Adrenal gland (tissue), 12 donors: Measurements from ENCODE around the gene ARHGEF40. TPM values are rescaled to one million over a fixed set of nuclear protein-coding genes. Genes with fewer than 3 reads are reported as not detected.

Source experiments
- DNase-seq, 7 donors: peaks; one replicate each; pipeline ENCODE4 v3.0.0-alpha.2; 2019 to 2020
- H3K27ac ChIP-seq, 5 donors: fragments of 200-600 bp; sonication (generic) in 4 of 5; 1 replicate in 3 of 5; 2 replicates in 2 of 5; pipeline versions ENCODE4 v1.5.1 to v1.8.0; 2016 to 2020; ENCODE audit warnings: mild to moderate bottlenecking in 1 of 5
- H3K27me3 ChIP-seq: fragments of 200-600 bp; 2 replicates; pipeline ENCODE4 v1.8.0; 2021
- H3K36me3 ChIP-seq, 2 donors: fragments of 200-600 bp; replicated peaks in 1 of 2; 1 replicate in 1 of 2; 2 replicates in 1 of 2; pipeline versions ENCODE4 v1.5.1 to v1.8.0; 2018 to 2022
- H3K4me1 ChIP-seq, 2 donors: fragments of 200-600 bp; replicated peaks in 1 of 2; 1 replicate in 1 of 2; 2 replicates in 1 of 2; pipeline versions ENCODE4 v1.5.1 to v1.8.0; 2018 to 2021
- H3K4me3 ChIP-seq, 4 donors: fragments of 200-600 bp; sonication (generic) in 3 of 4; one replicate each; pipeline ENCODE4 v1.5.1; 2016 to 2018
- H3K9me3 ChIP-seq, 3 donors: fragments of 200-600 bp; sonication (generic) in 1 of 3; replicated peaks in 1 of 3; 1 replicate in 2 of 3; 2 replicates in 1 of 3; pipeline versions ENCODE4 v1.5.1 to v1.8.0; 2016 to 2021
- POLR2A ChIP-seq, 2 donors: fragments of 450-650 bp; IDR thresholded peaks; one replicate each; pipeline ENCODE4 v1.6.1; 2017; ENCODE audit warnings: antibody characterized with exemption in 2 of 2, mild to moderate bottlenecking in 2 of 2, moderate library complexity in 1 of 2
- WGBS, 4 donors: extraction: QIAGEN DNeasy Blood & Tissue Kit in 2 of 4; methylation state at CpG; one replicate each; pipeline versions ENCODE4 v1.1.5 to v1.1.7; 2013 to 2017; 5-methylcytosine and 5-hydroxymethylcytosine counted together
- intact Hi-C, 2 donors: fragments of 100-400 bp; cut with DNase I; formaldehyde crosslinking; loops; one replicate each; pipeline versions ENCODE4 v1.14.1 to v1.15.0; 2022 to 2023
- polyA plus RNA-seq, 3 donors: library from polyadenylated mRNA; stranded (reverse); fragments of 200-250 nt in 2 of 3; fragments of 350-450 nt in 1 of 3; fragmentation: Illumina TruSeq in 1 of 3; extraction: RNeasy Lipid Tissue Mini Kit (QIAGEN cat#74804) in 1 of 3; gene quantifications; one replicate each; pipeline ENCODE4 v1.2.3, GENCODE V29; 2013 to 2014
- total RNA-seq, 9 donors: library from RNA; depleted of rRNA in 4 of 9; stranded (reverse); fragments of >200 nt in 4 of 9; fragments of 120-200 nt in 1 of 9; fragmentation: NEBNext Ultra II Directional in 1 of 9; extraction: Animal tissue kit (Norgen Biotek cat#: 25700) in 1 of 9; gene quantifications; one replicate each; pipeline versions ENCODE4 v1.1.0 to v1.2.4, GENCODE V29; 2013 to 2023
- TF ChIP-seq, protein P1 (sequence below), 6 experiments: fragments of 450-650 bp in 4 of 6; fragments of 200-600 bp in 2 of 6; sonication (generic) in 1 of 6; IDR thresholded peaks; 1 replicate in 5 of 6; 2 replicates in 1 of 6; pipeline versions ENCODE4 v1.5.1 to v1.8.0; 2016 to 2021; ENCODE audit warnings: antibody characterized with exemption in 6 of 6, mild to moderate bottlenecking in 2 of 6, moderate library complexity in 1 of 6
- donor health status: healthy with polysubstance abuse.
- donor health status: Bipolar disorder and iron deficiency.
- donor health status: DM: yes; HTN: yes; CAD: no.
- donor health status: DM: no; HTN: no; CAD: no.
- donor health status: DM: no; HTN: no; CAD: no.
- donor health status: DM: yes; HTN: yes; CAD: no.

ARHGEF40 gene
- total and polyA plus RNA-seq, 12 donors, result 48.7 to 258 (median 134) TPM

GRCh38 chr14:21077672-21078071 lies 7.6 kb downstream of the ARHGEF40 start:
- Histone ChIP-seq H3K4me1 (peaks cover 2 to 8% of the 10 kb centered on the region in 2 donors), H3K9me3 (no peaks in the 10 kb centered on the region), H3K4me3 (no peak overlapping the region), H3K36me3 (peaks cover 0 to 96% of the 10 kb centered on the region in 2 donors), H3K27me3 (no peaks in the 10 kb centered on the region), H3K27ac (peak overlapping the region in 2 of 5 donors; percentile 18 to 50)
- TF ChIP-seq, protein P1, sequence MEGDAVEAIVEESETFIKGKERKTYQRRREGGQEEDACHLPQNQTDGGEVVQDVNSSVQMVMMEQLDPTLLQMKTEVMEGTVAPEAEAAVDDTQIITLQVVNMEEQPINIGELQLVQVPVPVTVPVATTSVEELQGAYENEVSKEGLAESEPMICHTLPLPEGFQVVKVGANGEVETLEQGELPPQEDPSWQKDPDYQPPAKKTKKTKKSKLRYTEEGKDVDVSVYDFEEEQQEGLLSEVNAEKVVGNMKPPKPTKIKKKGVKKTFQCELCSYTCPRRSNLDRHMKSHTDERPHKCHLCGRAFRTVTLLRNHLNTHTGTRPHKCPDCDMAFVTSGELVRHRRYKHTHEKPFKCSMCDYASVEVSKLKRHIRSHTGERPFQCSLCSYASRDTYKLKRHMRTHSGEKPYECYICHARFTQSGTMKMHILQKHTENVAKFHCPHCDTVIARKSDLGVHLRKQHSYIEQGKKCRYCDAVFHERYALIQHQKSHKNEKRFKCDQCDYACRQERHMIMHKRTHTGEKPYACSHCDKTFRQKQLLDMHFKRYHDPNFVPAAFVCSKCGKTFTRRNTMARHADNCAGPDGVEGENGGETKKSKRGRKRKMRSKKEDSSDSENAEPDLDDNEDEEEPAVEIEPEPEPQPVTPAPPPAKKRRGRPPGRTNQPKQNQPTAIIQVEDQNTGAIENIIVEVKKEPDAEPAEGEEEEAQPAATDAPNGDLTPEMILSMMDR (IDR thresholded peaks at IDR 0.05), result no peak
- TF ChIP-seq POLR2A (IDR thresholded peaks at IDR 0.05), result no peak
- DNase-seq, result no peak
- 59 to 77% (median 72%) methylated on average over 2 of the region's 2 CpGs for WGBS, 4 donors
- intact Hi-C loops, result no loop called here

DNA sequence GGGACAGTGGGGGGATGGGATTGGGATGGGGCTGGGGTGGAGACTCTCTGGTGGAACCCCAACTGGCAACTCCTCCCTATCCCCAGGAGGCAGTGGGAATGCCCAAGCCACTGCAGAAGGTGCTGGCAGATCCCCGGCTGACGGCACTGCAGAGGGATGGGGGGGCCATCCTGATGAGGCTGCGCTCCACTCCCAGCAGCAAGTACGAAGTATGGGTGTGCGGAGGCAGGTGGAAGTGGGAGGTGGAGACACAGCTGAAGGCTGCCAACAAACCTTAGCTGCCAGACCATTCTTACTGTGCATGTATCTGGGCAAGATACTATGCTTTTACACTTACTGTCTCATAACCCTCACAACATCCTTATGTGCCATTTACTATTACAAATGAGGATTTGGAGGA lies 8.2 kb downstream of the ARHGEF40 start:
- no peaks in the 10 kb centered on the region for H3K27me3 ChIP-seq
- H3K4me3 ChIP-seq, result no peak overlapping the region
- TF ChIP-seq, protein P1 (IDR thresholded peaks at IDR 0.05), result no peak
- no peak for TF ChIP-seq POLR2A (IDR thresholded peaks at IDR 0.05)
- DNase-seq, result no peak
- no peaks in the 10 kb centered on the region for H3K9me3 ChIP-seq
- H3K4me1 ChIP-seq, result peaks cover 0 to 5% of the 10 kb centered on the region in 2 donors
- peaks cover 0 to 97% of the 10 kb centered on the region in 2 donors for H3K36me3 ChIP-seq
- intact Hi-C loops, result no loop called here
- 76 to 100% (median 78%) methylated on average over 3 to 5 of the region's 5 CpGs for WGBS, 4 donors
- H3K27ac ChIP-seq, result peak overlapping the region in 1 of 5 donors; percentile 50

DNA sequence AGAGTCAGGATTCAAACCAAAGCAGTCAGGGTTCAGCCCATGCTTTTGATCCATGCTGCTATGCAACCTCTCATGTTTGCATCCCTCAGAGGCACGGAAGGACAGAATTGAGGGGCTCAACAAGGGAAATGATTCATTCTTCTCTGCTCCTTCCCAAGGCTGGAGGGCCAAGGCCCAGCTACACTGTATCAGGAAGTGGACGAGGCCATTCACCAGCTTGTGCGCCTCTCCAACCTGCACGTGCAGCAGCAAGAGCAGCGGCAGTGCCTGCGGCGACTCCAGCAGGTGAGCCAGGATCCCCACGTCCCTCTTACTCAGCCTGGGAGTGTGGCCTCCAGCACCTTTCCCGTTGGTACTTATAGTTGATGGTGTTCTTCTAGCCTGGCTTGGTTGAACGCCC lies 8.6 kb downstream of the ARHGEF40 start:
- intact Hi-C loops, result no loop called here
- 41 to 63% (median 50%) methylated on average over 9 to 10 of the region's 10 CpGs for WGBS, 4 donors
- DNase-seq, result peak in 2 of 7 donors; percentile 46 to 49
- H3K27ac ChIP-seq, result peak overlapping the region in 2 of 5 donors; percentile 21 to 50
- H3K9me3 ChIP-seq, result no peaks in the 10 kb centered on the region
- H3K4me3 ChIP-seq, result no peak overlapping the region
- peaks cover 0 to 9% of the 10 kb centered on the region in 2 donors for H3K4me1 ChIP-seq
- TF ChIP-seq POLR2A (IDR thresholded peaks at IDR 0.05), result no peak
- TF ChIP-seq, protein P1 (IDR thresholded peaks at IDR 0.05), result no peak
- no peaks in the 10 kb centered on the region for H3K27me3 ChIP-seq
- H3K36me3 ChIP-seq, result peaks cover 0 to 97% of the 10 kb centered on the region in 2 donors

GRCh38 chr14:21081521-21082142 lies 11.5 kb downstream of the ARHGEF40 start:
- 85 to 95% (median 88%) methylated on average over 8 to 30 of the region's 30 CpGs for WGBS, 4 donors

More at GRCh38 chr14:21081521-21082142, 11.5 kb downstream of the ARHGEF40 start:
- intact Hi-C loops, result no loop called here
- no peak overlapping the region for H3K4me3 ChIP-seq
- DNase-seq, result no peak
- TF ChIP-seq POLR2A (IDR thresholded peaks at IDR 0.05), result no peak
- TF ChIP-seq, protein P1 (IDR thresholded peaks at IDR 0.05), result no peak
- peaks cover 0 to 12% of the 10 kb centered on the region in 2 donors for H3K4me1 ChIP-seq
- no peaks in the 10 kb centered on the region for H3K27me3 ChIP-seq
- peaks cover 0 to 95% of the 10 kb centered on the region in 2 donors for H3K36me3 ChIP-seq
- H3K27ac ChIP-seq, result peak overlapping the region in 3 of 5 donors; percentile 20 to 52 (median 31)
- H3K9me3 ChIP-seq, result no peaks in the 10 kb centered on the region
